Stimulated activated CD8-positive, alpha-beta memory T cell treated with anti-CD3 and anti-CD28 coated beads, Interleukin-12 subunit alpha, Interleukin-12 subunit beta, amount 100 ng/mL, for 24 hours (primary cell): Measurements from ENCODE around the gene JPH3.
"Not testable (repeated sequence)": the region's sequence is repeated elsewhere in the genome, so short reads cannot be mapped to it uniquely, and the experiment has no call there.

Source experiments
- DNase-seq: peaks from one replicate; pipeline ENCODE4 v3.0.0-alpha.2; 2020; ENCODE audit errors: extremely low read depth

JPH3 gene

GRCh38 chr16:87575027-87575804 is 27.1 kb upstream of the JPH3 start:
- DNase-seq: no peak

- no peak for DNase-seq
Observed at GRCh38 chr16:87576171-87576570, 26.1 kb upstream of the JPH3 start.

GRCh38 chr16:87578142-87578930 is 24.0 kb upstream of the JPH3 start:
- not testable (repeated sequence) for DNase-seq

- no peak for DNase-seq
Observed at GRCh38 chr16:87579691-87580090, 22.6 kb upstream of the JPH3 start.

- no peak for DNase-seq
Observed at GRCh38 chr16:87580855-87581261, 21.4 kb upstream of the JPH3 start.

GRCh38 chr16:87581857-87582215 is 20.5 kb upstream of the JPH3 start:
- no peak for DNase-seq

- no peak for DNase-seq
Observed at GRCh38 chr16:87582216-87582965, 19.9 kb upstream of the JPH3 start.

- DNase-seq: no peak
Observed at GRCh38 chr16:87582966-87583325, 19.4 kb upstream of the JPH3 start.

GRCh38 chr16:87583453-87584131 is 18.7 kb upstream of the JPH3 start:
- no peak for DNase-seq

GRCh38 chr16:87584271-87584670 is 18.0 kb upstream of the JPH3 start:
- DNase-seq: no peak

- no peak for DNase-seq
Observed at GRCh38 chr16:87584975-87585374, 17.3 kb upstream of the JPH3 start.

- no peak for DNase-seq
Observed at GRCh38 chr16:87585442-87586200, 16.7 kb upstream of the JPH3 start.

- no peak for DNase-seq
Observed at GRCh38 chr16:87586201-87586782, 16.0 kb upstream of the JPH3 start.

GRCh38 chr16:87587636-87588035 is 14.7 kb upstream of the JPH3 start:
- no peak for DNase-seq

GRCh38 chr16:87592018-87592712 is 10.1 kb upstream of the JPH3 start:
- DNase-seq: no peak

- no peak for DNase-seq
Observed at GRCh38 chr16:87593710-87594258, 8.5 kb upstream of the JPH3 start.

GRCh38 chr16:87595712-87596111 is 6.6 kb upstream of the JPH3 start:
- no peak for DNase-seq

GRCh38 chr16:87597324-87597830 is 4.9 kb upstream of the JPH3 start:
- DNase-seq: no peak

- no peak for DNase-seq
Observed at GRCh38 chr16:87598431-87598830, 3.9 kb upstream of the JPH3 start.

GRCh38 chr16:87600246-87600645 is 2.1 kb upstream of the JPH3 start:
- no peak for DNase-seq
